Left lung (tissue), 10 donors: ENCODE measurements around the gene DGKQ. TPM values are rescaled to one million over a fixed set of nuclear protein-coding genes. Genes with fewer than 3 reads are reported as not detected.

Experiments
- ATAC-seq: fragments of 200-7000 bp; cut with Tn5 transposase; one replicate; pipeline ENCODE4 v1.9.1; 2020; ENCODE audit warnings: moderate library complexity
- DNase-seq, 4 donors: peaks; one replicate each; pipeline ENCODE4 v3.0.0-alpha.2; 2013 to 2020
- H3K27ac ChIP-seq, 2 donors: fragments of 200-600 bp; sonication (generic) in 1 of 2; one replicate each; pipeline versions ENCODE4 v1.5.0 to v1.8.0; 2020 to 2021
- H3K27me3 ChIP-seq, 2 donors: fragments of 200-600 bp; sonication (generic) in 1 of 2; one replicate each; pipeline versions ENCODE4 v1.5.0 to v1.8.0; 2020 to 2021
- H3K36me3 ChIP-seq, 2 donors: fragments of 200-600 bp; sonication (generic) in 1 of 2; one replicate each; pipeline versions ENCODE4 v1.5.0 to v1.8.0; 2020 to 2021
- H3K4me1 ChIP-seq, 2 donors: fragments of 200-600 bp; one replicate each; pipeline ENCODE4 v1.8.0; 2021
- H3K4me3 ChIP-seq, 2 donors: fragments of 200-600 bp; sonication (generic) in 1 of 2; one replicate each; pipeline versions ENCODE4 v1.5.0 to v1.8.0; 2020 to 2021; ENCODE audit warnings: mild to moderate bottlenecking in 1 of 2
- H3K9me3 ChIP-seq, 2 donors: fragments of 200-600 bp; sonication (generic) in 1 of 2; one replicate each; pipeline versions ENCODE4 v1.5.0 to v1.8.0; 2020 to 2021
- intact Hi-C, 2 donors: fragments of 100-400 bp; cut with DNase I; formaldehyde crosslinking; loops; one replicate each; pipeline versions ENCODE4 v1.11.2 to v1.14.2; 2022
- polyA plus RNA-seq, 6 donors: library from polyadenylated mRNA; unstranded; fragments of 120-200 nt; gene quantifications; one replicate each; pipeline ENCODE4 v1.2.1, GENCODE V29; 2013; ENCODE audit not compliant: insufficient read length in 6 of 6
- total RNA-seq, 2 donors: library from RNA; stranded (reverse); fragmentation: NEBNext Ultra II Directional; extraction: Animal tissue kit (Norgen Biotek cat#: 25700); gene quantifications; one replicate each; pipeline ENCODE4 v1.2.1, GENCODE V29; 2021
- TF ChIP-seq, protein P1 (sequence below), 2 donors: fragments of 200-600 bp; sonication (generic) in 1 of 2; IDR thresholded peaks; one replicate each; pipeline versions ENCODE4 v1.5.0 to v1.8.0; 2021; ENCODE audit warnings: antibody characterized with exemption in 2 of 2
- donor health status: DM: no; HTN: yes; CAD: no.
- donor health status: DM: no; HTN: no; CAD: no.

DGKQ gene
- total and polyA plus RNA-seq, 8 donors = 5.0 to 19.8 (median 6.7) TPM

DNA sequence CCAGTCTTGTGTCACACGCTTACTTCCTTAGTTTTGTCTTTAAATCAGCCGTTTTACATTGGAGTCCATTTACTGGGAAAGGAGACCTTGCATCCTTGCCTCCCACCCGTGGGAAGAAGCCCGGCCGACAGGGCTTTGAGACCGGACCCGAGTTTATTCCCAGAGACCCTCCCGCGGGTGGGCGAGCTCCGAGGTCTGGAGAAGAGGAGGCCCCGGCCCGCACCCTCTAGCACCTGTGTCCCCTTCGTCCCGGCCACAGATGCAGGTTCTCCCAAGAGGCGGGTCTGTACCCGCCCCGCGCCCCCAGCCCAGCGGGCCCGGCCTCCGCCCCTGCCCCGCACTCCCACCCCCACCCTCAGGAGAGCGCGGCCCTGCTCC is 23.6 kb upstream of the DGKQ start:
- intact Hi-C loops = no loop called here
- H3K9me3 ChIP-seq = no peaks in the 10 kb centered on the region
- H3K4me3 ChIP-seq = no peak overlapping the region
- ATAC-seq = no peak
- H3K27me3 ChIP-seq = peaks cover 42 to 71% of the 10 kb centered on the region in 2 donors
- peaks cover 8 to 14% of the 10 kb centered on the region in 2 donors for H3K4me1 ChIP-seq
- H3K27ac ChIP-seq = no peak overlapping the region
- DNase-seq = peak in 1 of 4 donors; percentile 65
- TF ChIP-seq, protein P1, sequence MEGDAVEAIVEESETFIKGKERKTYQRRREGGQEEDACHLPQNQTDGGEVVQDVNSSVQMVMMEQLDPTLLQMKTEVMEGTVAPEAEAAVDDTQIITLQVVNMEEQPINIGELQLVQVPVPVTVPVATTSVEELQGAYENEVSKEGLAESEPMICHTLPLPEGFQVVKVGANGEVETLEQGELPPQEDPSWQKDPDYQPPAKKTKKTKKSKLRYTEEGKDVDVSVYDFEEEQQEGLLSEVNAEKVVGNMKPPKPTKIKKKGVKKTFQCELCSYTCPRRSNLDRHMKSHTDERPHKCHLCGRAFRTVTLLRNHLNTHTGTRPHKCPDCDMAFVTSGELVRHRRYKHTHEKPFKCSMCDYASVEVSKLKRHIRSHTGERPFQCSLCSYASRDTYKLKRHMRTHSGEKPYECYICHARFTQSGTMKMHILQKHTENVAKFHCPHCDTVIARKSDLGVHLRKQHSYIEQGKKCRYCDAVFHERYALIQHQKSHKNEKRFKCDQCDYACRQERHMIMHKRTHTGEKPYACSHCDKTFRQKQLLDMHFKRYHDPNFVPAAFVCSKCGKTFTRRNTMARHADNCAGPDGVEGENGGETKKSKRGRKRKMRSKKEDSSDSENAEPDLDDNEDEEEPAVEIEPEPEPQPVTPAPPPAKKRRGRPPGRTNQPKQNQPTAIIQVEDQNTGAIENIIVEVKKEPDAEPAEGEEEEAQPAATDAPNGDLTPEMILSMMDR (IDR thresholded peaks at IDR 0.05) = no peak
- peaks cover 0 to under 1% of the 10 kb centered on the region in 2 donors for H3K36me3 ChIP-seq

DNA sequence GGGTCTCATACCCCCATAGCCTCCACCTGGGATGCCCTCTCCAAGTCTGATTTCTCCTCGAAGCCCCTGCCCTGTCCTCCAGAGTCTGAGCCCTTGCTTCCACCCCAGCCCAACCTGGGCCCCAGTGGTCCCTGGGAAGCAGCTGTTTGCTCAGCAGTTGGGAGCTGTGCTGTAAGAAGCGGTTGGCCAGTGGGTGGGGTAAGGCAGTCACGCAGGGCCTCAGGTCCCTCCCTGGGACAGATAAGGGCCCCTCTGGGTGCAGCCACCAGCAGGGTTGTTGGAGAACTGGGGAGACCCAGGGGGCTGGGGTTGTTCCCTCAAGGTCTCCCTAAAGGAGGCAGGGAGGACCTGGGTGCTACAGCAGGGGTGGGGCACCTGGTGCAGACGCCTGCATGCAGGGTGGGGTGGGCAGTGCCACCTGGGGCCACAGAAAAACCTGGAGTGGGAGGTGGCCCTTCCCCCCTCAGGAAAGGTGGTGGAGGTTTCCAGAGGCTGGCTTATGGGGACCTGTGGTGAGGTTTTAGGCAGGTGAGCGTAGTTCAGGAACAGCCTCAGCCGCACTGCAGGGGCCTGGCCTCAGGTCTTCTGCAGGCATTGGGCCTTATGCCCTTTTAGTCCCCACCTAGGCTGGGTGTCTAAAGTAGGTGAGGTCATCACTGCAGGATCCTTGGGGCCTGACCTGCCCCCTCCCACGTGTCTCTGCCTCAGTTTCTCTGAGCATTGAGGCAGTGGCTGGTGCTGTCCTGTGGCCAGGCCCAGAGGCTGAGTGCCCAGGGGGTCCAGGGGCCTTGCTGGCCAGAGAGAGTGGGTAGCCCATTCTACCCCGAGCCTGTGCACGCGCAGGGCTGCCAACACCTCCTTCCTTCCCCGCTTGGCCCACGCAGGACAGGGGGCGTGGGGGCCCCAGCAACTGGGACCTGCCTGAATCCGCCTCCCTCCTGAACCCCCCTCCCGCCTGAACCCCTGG is 22.9 kb upstream of the DGKQ start:
- Histone ChIP-seq H3K27ac (no peak overlapping the region), H3K4me1 (peaks cover 8 to 11% of the 10 kb centered on the region in 2 donors), H3K4me3 (no peak overlapping the region), H3K27me3 (peaks cover 35 to 64% of the 10 kb centered on the region in 2 donors), H3K9me3 (no peaks in the 10 kb centered on the region), H3K36me3 (peaks cover 0 to 7% of the 10 kb centered on the region in 2 donors)
- DNase-seq (peak in 1 of 4 donors; percentile 67), ATAC-seq (no peak)
- TF ChIP-seq, protein P1 (IDR thresholded peaks at IDR 0.05) = no peak
- intact Hi-C loops = no loop called here

DNA sequence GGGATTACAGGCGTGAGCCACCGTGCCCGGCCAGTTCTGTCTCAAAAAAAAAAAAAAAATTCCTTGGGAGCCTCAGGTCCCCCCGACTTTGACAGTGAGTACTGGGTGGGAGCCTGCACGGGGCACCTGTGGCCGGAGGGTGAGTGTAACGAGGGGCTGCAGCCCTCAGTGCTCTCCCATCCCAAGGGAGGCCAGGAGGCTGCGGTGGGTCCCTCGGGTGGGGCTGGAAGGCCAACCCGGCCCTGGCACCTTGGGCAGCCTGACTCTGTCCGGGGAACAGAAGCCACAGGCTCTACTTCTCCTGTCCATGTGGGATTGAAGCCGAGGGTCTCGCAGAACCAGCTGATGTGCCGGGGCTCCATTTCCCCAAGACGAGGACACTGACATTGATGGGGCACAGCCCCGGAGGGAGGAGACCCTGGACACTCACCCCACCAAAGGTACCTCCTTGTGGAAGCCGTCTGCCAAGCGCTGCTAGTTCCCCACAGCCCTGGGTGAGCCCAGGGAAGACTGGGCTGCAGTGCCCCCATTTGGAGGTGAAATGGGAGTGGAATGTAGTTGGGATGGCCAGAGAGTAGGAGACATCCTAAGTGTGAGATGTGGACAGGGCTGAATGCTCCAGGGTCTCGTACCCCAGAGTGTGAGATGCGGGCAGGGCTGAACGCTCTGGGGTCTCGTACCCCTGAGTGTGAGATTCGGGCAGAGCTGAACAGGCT is 22.1 kb upstream of the DGKQ start:
- TF ChIP-seq, protein P1 (IDR thresholded peaks at IDR 0.05) = no peak
- intact Hi-C loops = no loop called here
- peaks cover 8 to 11% of the 10 kb centered on the region in 2 donors for H3K4me1 ChIP-seq
- no peaks in the 10 kb centered on the region for H3K9me3 ChIP-seq
- ATAC-seq = no peak
- peak in 1 of 4 donors; percentile 68 for DNase-seq
- H3K4me3 ChIP-seq = no peak overlapping the region
- H3K27me3 ChIP-seq = peaks cover 26 to 56% of the 10 kb centered on the region in 2 donors
- H3K36me3 ChIP-seq = peaks cover 0 to 16% of the 10 kb centered on the region in 2 donors
- H3K27ac ChIP-seq = no peak overlapping the region

DNA sequence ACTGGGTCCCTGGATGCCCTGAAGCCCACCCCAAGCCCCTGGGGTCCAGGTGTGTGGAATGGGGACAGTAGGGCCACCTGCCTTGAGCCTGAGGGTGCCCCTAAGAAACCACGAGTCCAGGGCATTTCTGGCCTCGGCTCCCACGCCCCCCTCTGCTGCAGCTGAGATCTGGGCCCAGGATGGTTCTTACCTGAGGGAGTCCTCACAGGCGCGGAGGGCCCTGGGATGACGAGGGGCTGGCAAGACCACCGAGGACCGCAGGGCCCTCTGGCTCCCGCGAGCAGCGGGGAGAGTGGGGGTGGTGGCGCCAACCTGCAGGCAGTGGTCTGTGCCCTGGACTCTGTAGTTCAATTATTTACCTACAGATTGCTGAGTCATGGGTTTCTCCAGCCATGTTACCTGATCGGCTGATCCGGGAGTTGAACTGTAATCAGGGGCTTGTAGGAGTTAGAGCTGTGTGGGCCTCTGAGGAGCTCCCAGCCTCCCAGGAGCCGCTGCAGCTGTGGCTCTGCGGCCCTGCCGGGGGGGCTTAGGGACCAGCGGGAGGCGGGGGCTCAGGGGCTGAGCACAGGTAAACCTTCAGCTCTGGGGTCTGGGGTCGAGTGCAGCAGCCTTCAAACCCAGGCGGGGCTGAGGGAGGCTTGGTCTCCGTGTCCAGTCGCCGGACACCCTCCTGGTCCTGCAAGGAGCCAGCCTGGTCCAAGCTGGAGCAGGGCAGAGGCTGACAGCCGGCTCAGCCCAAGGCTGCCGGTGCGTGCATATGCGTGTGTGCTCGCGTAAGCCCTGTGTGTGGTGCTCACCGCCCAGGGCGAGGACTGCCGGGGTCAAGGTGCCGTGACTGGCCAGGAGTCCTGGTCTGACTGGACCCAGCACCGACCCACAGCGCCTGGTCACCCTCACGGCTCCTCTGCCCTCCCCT is 20.0 kb upstream of the DGKQ start, which contains the start of gene SLC26A1:
TSS of gene SLC26A1 (minus strand) at position 294 of the 919 bp plus-strand sequence. CDS start 1,701 bp downstream, outside the sequence.
- TF ChIP-seq, protein P1 (IDR thresholded peaks at IDR 0.05) = no peak
- no peak for ATAC-seq
- Histone ChIP-seq H3K9me3 (no peaks in the 10 kb centered on the region), H3K4me1 (peaks cover 8 to 13% of the 10 kb centered on the region in 2 donors), H3K36me3 (peaks cover 0 to 30% of the 10 kb centered on the region in 2 donors), H3K4me3 (no peak within 1 kb of the TSS), H3K27ac (peak within 1 kb of the TSS; percentile 70 to 83), H3K27me3 (peaks cover 19 to 35% of the 10 kb centered on the region in 2 donors)
- intact Hi-C loops = no loop called here
- DNase-seq = peak in 1 of 4 donors; percentile 78
